ENCODE data around the gene PTMA.
A peak's percentile ranks its signal among the peaks of the same experiment; 100 is the strongest.

PTMA gene

DNA sequence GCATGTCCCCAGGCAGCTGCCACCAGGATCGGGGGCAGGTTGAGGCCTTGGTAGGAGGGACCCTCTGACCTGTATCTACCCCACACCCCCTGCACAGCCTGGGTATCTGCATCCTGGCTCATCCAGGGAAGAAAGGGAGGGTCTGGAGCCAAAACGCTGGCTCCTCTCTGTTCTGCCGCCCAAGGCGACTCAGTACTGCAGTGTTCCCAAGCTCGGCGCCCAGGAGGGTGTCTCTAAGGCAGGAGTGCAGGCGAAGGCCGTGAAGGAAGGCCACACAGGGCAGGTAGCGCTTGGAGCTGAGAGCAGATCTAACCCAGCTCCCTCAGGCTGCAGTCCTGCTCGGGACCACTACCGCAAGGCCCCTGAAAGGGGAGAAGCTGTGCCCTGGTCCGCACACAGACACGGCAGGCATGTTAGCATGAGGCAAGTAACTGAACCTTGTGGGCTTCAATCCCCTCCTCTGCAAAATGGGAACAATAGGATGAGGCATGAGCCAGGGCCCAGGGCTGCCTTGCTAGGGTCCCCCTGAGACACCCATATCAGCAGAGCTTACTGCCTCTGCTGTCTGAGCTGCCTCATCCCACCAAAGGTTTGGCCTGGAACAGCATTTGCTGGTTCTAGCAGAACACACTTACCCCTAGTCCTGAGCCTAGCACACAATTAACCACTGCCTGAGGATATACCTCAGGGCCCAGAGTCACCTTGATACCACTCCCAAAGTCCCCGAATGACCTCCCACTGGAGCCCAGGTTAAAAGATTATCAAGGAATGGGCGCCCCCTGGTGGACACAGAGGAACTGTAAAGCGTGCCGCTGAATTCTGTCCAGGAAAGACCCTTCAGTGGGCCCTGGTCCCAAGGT, 6.5 kb downstream of the PTMA start:
- TF ChIP-seq FOXP2 (optimal IDR thresholded peaks at IDR 0.05; ENCODE audit: control extremely low read depth, extremely low read length, insufficient read depth), result no peak
- peak; percentile 35 for DNase-seq (ENCODE audit: low read depth, low spot score)
- peak overlapping the region; percentile 89 for H3K27ac ChIP-seq

DNA sequence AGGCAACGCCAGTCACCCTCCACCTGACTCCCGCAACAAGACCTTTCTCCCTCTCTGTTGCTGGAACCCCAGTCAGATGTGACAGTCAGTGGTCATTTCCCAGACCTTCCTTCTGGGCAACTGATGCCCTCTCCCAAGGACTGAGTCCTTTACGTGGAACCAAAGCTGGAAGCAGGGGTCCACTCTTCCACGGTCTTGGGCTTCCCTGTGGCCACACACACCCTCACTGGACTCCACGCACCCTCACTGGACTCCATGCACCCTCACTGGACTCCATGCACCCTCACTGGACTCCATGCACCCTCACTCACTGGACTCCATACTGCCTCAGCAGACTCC, 7.1 kb downstream of the PTMA start:
- TF ChIP-seq FOXP2 (optimal IDR thresholded peaks at IDR 0.05; ENCODE audit: control extremely low read depth, extremely low read length, insufficient read depth) (no peak), EZH2 (IDR thresholded peaks at IDR 0.05) (no peak), POLR2AphosphoS5 (IDR thresholded peaks at IDR 0.05; ENCODE audit: borderline replicate concordance, low read depth, low read length) (no peak)
- Histone ChIP-seq H3K27ac (peak overlapping the region; percentile 89; the same call in 1 of the 2 replicates), H3K9me3 (ENCODE audit: low read depth, low read length) (no peaks in the 10 kb centered on the region), H3K9ac (ENCODE audit: insufficient read length) (no peak overlapping the region), H3K36me3 (ENCODE audit: insufficient read depth, low read length) (peaks cover 33% of the 10 kb centered on the region), H3K4me3 (no peak overlapping the region)
- DNase-seq (ENCODE audit: low read depth, low spot score), result no peak

More for the DNA sequence above, 6.5 kb downstream of the PTMA start:
- Histone ChIP-seq H3K36me3 (ENCODE audit: insufficient read depth, low read length) (peaks cover 37% of the 10 kb centered on the region), H3K9ac (ENCODE audit: insufficient read length) (no peak overlapping the region), H3K4me3 (no peak overlapping the region), H3K9me3 (ENCODE audit: low read depth, low read length) (no peaks in the 10 kb centered on the region)

DNA sequence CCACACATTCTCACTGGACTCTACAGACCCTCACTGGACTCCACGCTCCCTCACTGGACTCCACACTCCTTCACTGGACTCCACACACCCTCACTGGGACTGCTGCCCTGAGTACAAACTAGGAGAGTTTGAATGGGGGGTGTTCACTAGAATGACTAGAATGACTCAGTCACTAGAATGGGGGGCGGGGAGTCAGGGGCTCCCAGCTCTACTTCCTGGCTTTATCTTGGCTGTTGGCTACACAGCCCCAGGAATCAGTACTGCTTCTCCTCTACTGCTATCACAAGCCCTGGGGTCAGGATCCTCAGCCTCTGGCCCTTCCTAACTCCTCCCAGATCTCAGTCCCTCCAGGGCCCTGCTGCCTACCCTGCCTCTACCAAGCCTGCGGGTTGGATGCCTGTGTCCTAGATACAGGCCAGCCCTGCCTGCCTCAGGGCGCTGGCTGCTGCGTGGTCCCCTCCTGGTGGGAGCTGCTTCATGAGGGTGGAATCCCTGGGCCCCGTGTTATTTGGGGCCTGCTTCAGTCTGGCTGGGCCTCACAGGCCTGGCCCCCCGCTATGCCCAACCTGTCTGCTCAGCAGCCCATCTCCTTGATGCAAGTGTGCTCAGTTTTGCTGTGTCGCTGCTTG, 7.8 kb downstream of the PTMA start:
- no peaks in the 10 kb centered on the region for H3K9me3 ChIP-seq (ENCODE audit: low read depth, low read length)
- TF ChIP-seq EZH2 (IDR thresholded peaks at IDR 0.05), result no peak
- TF ChIP-seq FOXP2 (optimal IDR thresholded peaks at IDR 0.05; ENCODE audit: control extremely low read depth, extremely low read length, insufficient read depth), result no peak
- TF ChIP-seq POLR2AphosphoS5 (IDR thresholded peaks at IDR 0.05; ENCODE audit: borderline replicate concordance, low read depth, low read length), result no peak
- H3K4me3 ChIP-seq, result no peak overlapping the region
- no peak for DNase-seq (ENCODE audit: low read depth, low spot score)
- peak overlapping the region; percentile 89 for H3K27ac ChIP-seq
- H3K36me3 ChIP-seq (ENCODE audit: insufficient read depth, low read length), result peaks cover 28% of the 10 kb centered on the region
- no peak overlapping the region for H3K9ac ChIP-seq (ENCODE audit: insufficient read length)

DNA sequence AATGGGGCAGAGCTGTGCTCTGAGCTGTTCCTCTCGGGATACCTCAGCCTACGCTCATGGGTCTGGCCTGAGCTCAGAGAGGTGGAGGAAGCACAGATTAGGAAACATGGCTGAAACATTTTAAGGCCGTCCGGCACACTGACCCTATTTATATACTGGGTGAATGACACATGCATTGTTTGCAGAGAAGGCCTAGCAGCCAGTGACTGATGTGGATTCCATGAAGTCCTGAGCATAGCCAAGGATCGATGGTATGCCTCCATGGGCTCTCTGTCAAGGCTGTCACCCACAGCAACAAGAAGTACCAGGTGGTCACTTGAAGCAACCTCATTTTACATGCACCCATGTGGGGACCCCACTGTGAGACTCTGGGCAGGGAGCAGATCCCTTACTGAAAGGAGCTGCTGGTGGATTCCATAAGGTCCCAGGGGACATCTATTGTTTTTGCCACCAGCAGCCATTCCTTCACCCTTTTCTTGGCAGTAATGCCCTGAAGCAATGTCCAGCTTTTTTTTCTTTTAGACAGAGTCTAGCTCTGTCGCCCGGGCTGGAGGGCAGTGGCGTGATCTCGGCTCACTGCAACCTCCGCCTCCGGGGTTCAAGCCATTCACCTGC, 8.4 kb downstream of the PTMA start:
- no peak for TF ChIP-seq EZH2 (IDR thresholded peaks at IDR 0.05)
- no peak for TF ChIP-seq POLR2AphosphoS5 (IDR thresholded peaks at IDR 0.05; ENCODE audit: borderline replicate concordance, low read depth, low read length)
- no peak for TF ChIP-seq FOXP2 (optimal IDR thresholded peaks at IDR 0.05; ENCODE audit: control extremely low read depth, extremely low read length, insufficient read depth)
- no peak overlapping the region for H3K9ac ChIP-seq (ENCODE audit: insufficient read length)
- H3K27ac ChIP-seq, result peak overlapping the region; percentile 89
- H3K9me3 ChIP-seq (ENCODE audit: low read depth, low read length), result no peaks in the 10 kb centered on the region
- peaks cover 21% of the 10 kb centered on the region for H3K36me3 ChIP-seq (ENCODE audit: insufficient read depth, low read length)
- H3K4me3 ChIP-seq, result no peak overlapping the region
- DNase-seq (ENCODE audit: low read depth, low spot score), result no peak

DNA sequence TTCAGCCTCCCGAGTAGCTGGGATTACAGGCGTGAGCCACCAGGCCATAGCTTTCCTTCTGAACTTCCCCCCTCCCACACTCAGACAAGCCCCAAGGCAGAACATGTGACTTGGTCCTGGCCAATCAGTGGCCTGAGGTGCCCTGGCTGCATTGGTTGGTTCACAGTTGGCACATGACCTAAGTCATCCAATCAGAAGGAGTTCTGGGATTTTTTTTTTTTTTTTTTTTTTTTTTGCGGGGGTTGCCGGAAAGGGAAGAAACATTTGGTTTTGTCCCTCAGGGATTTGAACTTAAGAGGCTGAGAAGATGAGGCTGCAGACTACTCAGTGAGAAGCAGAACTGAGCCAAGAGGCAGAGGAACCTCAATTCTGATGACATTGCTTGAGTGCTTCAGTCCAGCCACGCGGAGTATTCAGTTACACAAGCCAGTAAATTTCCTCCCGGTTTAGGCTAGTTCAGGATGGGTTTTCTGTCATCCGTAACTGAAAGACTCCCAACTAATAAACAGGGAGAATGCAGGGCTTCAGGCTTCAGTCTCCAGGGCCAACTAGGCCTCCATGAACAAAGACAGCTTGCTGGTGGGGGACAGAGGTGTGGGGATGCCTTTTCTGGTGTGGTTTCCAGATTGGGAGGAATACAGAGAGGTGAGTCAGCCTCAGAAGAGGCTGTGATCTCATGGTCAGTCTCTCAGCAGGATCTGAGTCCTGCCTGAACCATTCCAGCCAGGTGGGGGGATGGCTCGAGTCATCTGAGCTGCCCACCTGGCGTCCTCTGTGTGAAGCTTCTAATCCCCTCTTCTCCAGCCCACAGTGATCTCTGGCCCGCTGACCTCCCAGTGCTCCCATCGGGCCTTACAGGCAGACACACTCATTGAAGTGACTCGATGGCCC, 9.2 kb downstream of the PTMA start:
- no peaks in the 10 kb centered on the region for H3K9me3 ChIP-seq (ENCODE audit: low read depth, low read length)
- H3K9ac ChIP-seq (ENCODE audit: insufficient read length), result peak overlapping the region; percentile 21
- H3K27ac ChIP-seq, result peak overlapping the region; percentile 89
- no peak for TF ChIP-seq POLR2AphosphoS5 (IDR thresholded peaks at IDR 0.05; ENCODE audit: borderline replicate concordance, low read depth, low read length)
- TF ChIP-seq EZH2 (IDR thresholded peaks at IDR 0.05), result no peak
- no peak for TF ChIP-seq FOXP2 (optimal IDR thresholded peaks at IDR 0.05; ENCODE audit: control extremely low read depth, extremely low read length, insufficient read depth)
- H3K4me3 ChIP-seq, result peak overlapping the region; percentile 17; the same call in 1 of the 2 replicates
- H3K36me3 ChIP-seq (ENCODE audit: insufficient read depth, low read length), result peaks cover 13% of the 10 kb centered on the region
- peak; percentile 53 for DNase-seq (ENCODE audit: low read depth, low spot score)

DNA sequence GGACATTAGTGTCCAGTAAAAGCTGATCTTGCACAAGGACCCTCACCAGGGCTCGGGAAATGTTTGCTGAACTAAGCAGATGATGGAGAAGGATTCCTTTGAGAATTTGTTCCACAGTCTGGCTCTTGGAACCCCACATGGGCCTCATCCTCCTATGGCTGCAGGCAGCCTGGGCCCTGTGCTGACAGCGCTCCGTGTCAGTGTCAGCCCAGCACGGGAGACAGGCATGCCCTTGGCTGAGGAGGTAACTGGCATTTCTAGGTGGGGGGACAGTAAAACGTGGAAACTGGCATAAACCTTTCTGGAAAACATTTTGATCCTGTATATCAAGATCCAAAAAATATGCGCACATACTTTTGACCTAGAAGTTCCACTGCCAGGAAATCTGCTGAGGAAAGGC, 10.5 kb downstream of the PTMA start:
- no peak for TF ChIP-seq FOXP2 (optimal IDR thresholded peaks at IDR 0.05; ENCODE audit: control extremely low read depth, extremely low read length, insufficient read depth)
- no peak for TF ChIP-seq EZH2 (IDR thresholded peaks at IDR 0.05)
- no peak for TF ChIP-seq POLR2AphosphoS5 (IDR thresholded peaks at IDR 0.05; ENCODE audit: borderline replicate concordance, low read depth, low read length)
- no peaks in the 10 kb centered on the region for H3K9me3 ChIP-seq (ENCODE audit: low read depth, low read length)
- DNase-seq (ENCODE audit: low read depth, low spot score), result no peak
- no peak overlapping the region for H3K9ac ChIP-seq (ENCODE audit: insufficient read length)
- peaks cover 6% of the 10 kb centered on the region for H3K36me3 ChIP-seq (ENCODE audit: insufficient read depth, low read length)
- no peak overlapping the region for H3K4me3 ChIP-seq
- no peak overlapping the region for H3K27ac ChIP-seq

DNA sequence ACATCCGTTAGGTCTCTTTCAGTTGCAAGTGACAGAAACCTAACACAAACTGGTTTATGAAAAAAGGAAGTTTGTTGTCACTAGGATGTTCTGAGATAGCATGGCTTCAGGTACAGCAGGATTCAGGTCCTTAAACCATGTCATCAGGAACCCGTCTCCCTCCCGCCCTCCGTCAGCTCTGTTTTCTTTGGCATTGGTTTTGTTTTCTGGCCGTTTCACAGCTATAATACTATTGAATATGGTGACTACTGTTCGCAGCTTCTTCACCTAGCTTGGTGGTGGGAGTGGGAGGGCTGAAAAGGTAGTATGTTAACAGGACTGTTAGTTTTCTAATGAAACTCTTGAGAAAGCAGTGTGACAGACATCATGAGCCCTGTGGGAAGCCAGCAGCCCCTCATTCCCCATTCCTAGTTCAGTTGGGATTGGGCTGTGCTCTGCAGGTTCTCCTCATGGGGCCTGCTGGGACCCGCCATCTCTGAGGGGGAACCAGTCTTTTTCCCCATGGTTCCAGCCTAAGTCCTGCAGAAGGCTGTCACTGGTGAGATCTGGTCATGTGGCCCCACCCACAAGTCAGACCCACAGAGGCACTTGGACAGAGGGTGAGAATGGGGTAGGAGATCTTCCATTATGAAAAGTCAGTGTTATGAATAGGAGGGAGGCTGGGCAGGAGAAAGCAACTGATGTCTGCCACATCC, 12.1 kb downstream of the PTMA start:
- no peak overlapping the region for H3K4me3 ChIP-seq

More for the DNA sequence above, 12.1 kb downstream of the PTMA start:
- H3K9me3 ChIP-seq (ENCODE audit: low read depth, low read length), result no peaks in the 10 kb centered on the region
- no peak for TF ChIP-seq FOXP2 (optimal IDR thresholded peaks at IDR 0.05; ENCODE audit: control extremely low read depth, extremely low read length, insufficient read depth)
- no peak for TF ChIP-seq POLR2AphosphoS5 (IDR thresholded peaks at IDR 0.05; ENCODE audit: borderline replicate concordance, low read depth, low read length)
- TF ChIP-seq EZH2 (IDR thresholded peaks at IDR 0.05), result no peak
- no peak for DNase-seq (ENCODE audit: low read depth, low spot score)
- H3K36me3 ChIP-seq (ENCODE audit: insufficient read depth, low read length), result no peaks in the 10 kb centered on the region
- no peak overlapping the region for H3K27ac ChIP-seq
- no peak overlapping the region for H3K9ac ChIP-seq (ENCODE audit: insufficient read length)
